H1 (cell line): ENCODE measurements around the gene DYNC2I2. TPM values are rescaled to one million over a fixed set of nuclear protein-coding genes. Genes with fewer than 3 reads are reported as not detected.

ENCODE experiments used
- CBX8 ChIP-seq: fragments of 300-800, 300-1000 bp; sonication (generic); IDR thresholded peaks from 2 replicates; pipeline ENCODE4 v1.7.1; 2016; ENCODE audit warnings: low read depth, low read length, borderline replicate concordance
- HDAC6 ChIP-seq: IDR thresholded peaks from one replicate; pipeline ENCODE4 v1.7.1; 2012; ENCODE audit warnings: low read depth, mild to moderate bottlenecking, inconsistent platforms, low read length, moderate library complexity
- POU5F1 ChIP-seq: IDR thresholded peaks from 2 replicates; pipeline ENCODE4 v1.6.1; 2011; ENCODE audit warnings: low read depth, mild to moderate bottlenecking, low read length, moderate library complexity
- RAD21 ChIP-seq, 2 experiments: IDR thresholded peaks in 1 of 2; conservative IDR thresholded peaks in 1 of 2; 2 replicates each; pipeline ENCODE4 v1.6.1; 2011; ENCODE audit warnings: low read depth in 2 of 2, low read length in 2 of 2, improper control_type of control experiment in 1 of 2, inconsistent platforms in 1 of 2, mild to moderate bottlenecking in 1 of 2, moderate library complexity in 1 of 2
- polyA plus RNA-seq, 7 experiments: library from polyadenylated mRNA; depleted of rRNA in 3 of 7; stranded (reverse) in 5 of 7; unstranded in 2 of 7; fragments of >200 nt in 5 of 7; fragments of 200-250 nt in 2 of 7; gene quantifications; 1 replicate in 5 of 7; 2 replicates in 1 of 7; 4 replicates in 1 of 7; pipeline versions ENCODE4 v1.2.1 to v1.2.3, GENCODE V29; 2011 to 2013; ENCODE audit warnings: missing spikeins in 2 of 7, mixed read lengths in 2 of 7
- total RNA-seq: library from RNA; stranded (reverse); fragmentation: NEBNext Ultra II Directional; extraction: Animal tissue kit (Norgen Biotek cat#: 25700); gene quantifications from 2 replicates; pipeline ENCODE4 v1.2.1, GENCODE V29; 2021
- TF ChIP-seq, protein P1 (sequence below): fragments of 300-600 bp; sonication (generic); IDR thresholded peaks from 2 replicates; pipeline ENCODE4 v1.7.1; 2012; ENCODE audit warnings: low read length, moderate library complexity, mild to moderate bottlenecking, inconsistent platforms; ENCODE audit not compliant: insufficient replicate concordance
- TF ChIP-seq, protein P2 (sequence below): IDR thresholded peaks from 2 replicates; pipeline ENCODE4 v1.6.1; 2012; ENCODE audit warnings: low read length, inconsistent platforms

The DYNC2I2 gene
- total and polyA plus RNA-seq, 2 of the 8 experiments (the other 6 are each of a cell fraction or from before 2014, with no cell fraction given) = 58.0 to 78.5 TPM

DNA sequence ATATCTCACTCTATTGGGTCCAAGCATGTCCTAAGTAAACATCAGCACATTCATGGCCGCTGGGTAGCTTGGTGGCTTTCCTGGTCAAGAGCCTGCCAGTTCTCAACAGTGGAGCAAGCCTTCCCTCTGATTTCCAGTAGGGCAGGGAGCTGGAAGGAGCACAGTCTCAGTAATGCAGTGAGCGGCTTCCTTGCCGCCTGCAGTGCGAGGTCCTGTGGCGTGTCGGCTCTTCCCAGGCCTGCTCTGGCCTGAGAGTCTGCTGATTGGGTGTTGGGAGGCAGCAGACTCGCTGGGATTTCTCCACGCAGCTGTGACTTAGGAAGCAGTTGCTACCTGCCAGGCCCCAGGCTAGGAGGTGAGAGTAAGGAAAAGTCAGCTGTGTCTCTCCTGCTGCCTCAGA, 53.0 kb downstream of the DYNC2I2 start (continued):
- TF ChIP-seq, protein P1, sequence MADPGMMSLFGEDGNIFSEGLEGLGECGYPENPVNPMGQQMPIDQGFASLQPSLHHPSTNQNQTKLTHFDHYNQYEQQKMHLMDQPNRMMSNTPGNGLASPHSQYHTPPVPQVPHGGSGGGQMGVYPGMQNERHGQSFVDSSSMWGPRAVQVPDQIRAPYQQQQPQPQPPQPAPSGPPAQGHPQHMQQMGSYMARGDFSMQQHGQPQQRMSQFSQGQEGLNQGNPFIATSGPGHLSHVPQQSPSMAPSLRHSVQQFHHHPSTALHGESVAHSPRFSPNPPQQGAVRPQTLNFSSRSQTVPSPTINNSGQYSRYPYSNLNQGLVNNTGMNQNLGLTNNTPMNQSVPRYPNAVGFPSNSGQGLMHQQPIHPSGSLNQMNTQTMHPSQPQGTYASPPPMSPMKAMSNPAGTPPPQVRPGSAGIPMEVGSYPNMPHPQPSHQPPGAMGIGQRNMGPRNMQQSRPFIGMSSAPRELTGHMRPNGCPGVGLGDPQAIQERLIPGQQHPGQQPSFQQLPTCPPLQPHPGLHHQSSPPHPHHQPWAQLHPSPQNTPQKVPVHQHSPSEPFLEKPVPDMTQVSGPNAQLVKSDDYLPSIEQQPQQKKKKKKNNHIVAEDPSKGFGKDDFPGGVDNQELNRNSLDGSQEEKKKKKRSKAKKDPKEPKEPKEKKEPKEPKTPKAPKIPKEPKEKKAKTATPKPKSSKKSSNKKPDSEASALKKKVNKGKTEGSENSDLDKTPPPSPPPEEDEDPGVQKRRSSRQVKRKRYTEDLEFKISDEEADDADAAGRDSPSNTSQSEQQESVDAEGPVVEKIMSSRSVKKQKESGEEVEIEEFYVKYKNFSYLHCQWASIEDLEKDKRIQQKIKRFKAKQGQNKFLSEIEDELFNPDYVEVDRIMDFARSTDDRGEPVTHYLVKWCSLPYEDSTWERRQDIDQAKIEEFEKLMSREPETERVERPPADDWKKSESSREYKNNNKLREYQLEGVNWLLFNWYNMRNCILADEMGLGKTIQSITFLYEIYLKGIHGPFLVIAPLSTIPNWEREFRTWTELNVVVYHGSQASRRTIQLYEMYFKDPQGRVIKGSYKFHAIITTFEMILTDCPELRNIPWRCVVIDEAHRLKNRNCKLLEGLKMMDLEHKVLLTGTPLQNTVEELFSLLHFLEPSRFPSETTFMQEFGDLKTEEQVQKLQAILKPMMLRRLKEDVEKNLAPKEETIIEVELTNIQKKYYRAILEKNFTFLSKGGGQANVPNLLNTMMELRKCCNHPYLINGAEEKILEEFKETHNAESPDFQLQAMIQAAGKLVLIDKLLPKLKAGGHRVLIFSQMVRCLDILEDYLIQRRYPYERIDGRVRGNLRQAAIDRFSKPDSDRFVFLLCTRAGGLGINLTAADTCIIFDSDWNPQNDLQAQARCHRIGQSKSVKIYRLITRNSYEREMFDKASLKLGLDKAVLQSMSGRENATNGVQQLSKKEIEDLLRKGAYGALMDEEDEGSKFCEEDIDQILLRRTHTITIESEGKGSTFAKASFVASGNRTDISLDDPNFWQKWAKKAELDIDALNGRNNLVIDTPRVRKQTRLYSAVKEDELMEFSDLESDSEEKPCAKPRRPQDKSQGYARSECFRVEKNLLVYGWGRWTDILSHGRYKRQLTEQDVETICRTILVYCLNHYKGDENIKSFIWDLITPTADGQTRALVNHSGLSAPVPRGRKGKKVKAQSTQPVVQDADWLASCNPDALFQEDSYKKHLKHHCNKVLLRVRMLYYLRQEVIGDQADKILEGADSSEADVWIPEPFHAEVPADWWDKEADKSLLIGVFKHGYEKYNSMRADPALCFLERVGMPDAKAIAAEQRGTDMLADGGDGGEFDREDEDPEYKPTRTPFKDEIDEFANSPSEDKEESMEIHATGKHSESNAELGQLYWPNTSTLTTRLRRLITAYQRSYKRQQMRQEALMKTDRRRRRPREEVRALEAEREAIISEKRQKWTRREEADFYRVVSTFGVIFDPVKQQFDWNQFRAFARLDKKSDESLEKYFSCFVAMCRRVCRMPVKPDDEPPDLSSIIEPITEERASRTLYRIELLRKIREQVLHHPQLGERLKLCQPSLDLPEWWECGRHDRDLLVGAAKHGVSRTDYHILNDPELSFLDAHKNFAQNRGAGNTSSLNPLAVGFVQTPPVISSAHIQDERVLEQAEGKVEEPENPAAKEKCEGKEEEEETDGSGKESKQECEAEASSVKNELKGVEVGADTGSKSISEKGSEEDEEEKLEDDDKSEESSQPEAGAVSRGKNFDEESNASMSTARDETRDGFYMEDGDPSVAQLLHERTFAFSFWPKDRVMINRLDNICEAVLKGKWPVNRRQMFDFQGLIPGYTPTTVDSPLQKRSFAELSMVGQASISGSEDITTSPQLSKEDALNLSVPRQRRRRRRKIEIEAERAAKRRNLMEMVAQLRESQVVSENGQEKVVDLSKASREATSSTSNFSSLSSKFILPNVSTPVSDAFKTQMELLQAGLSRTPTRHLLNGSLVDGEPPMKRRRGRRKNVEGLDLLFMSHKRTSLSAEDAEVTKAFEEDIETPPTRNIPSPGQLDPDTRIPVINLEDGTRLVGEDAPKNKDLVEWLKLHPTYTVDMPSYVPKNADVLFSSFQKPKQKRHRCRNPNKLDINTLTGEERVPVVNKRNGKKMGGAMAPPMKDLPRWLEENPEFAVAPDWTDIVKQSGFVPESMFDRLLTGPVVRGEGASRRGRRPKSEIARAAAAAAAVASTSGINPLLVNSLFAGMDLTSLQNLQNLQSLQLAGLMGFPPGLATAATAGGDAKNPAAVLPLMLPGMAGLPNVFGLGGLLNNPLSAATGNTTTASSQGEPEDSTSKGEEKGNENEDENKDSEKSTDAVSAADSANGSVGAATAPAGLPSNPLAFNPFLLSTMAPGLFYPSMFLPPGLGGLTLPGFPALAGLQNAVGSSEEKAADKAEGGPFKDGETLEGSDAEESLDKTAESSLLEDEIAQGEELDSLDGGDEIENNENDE = no peak
- TF ChIP-seq, protein P2, sequence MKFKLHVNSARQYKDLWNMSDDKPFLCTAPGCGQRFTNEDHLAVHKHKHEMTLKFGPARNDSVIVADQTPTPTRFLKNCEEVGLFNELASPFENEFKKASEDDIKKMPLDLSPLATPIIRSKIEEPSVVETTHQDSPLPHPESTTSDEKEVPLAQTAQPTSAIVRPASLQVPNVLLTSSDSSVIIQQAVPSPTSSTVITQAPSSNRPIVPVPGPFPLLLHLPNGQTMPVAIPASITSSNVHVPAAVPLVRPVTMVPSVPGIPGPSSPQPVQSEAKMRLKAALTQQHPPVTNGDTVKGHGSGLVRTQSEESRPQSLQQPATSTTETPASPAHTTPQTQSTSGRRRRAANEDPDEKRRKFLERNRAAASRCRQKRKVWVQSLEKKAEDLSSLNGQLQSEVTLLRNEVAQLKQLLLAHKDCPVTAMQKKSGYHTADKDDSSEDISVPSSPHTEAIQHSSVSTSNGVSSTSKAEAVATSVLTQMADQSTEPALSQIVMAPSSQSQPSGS = no peak
- TF ChIP-seq RAD21 (IDR thresholded peaks at IDR 0.05 in 1 of 2, conservative IDR thresholded peaks at IDR 0.05 in 1 of 2; ENCODE audit: low read depth in 2 of 2, low read length in 2 of 2) (no peak), POU5F1 (no peak), CBX8 (no peak), HDAC6 (no peak)
